Neural progenitor cell (in vitro differentiated cells): ENCODE data around the gene MAB21L1.

Experiments
- CTCF ChIP-seq: fragments of 200-600 bp; sonication (generic); IDR thresholded peaks from 2 replicates; pipeline ENCODE4 v1.5.1; 2017; ENCODE audit warnings: antibody characterized with exemption, mild to moderate bottlenecking
- EZH2 ChIP-seq: fragments of 200-600 bp; sonication (generic); IDR thresholded peaks from 2 replicates; pipeline ENCODE4 v1.6.1; 2017; ENCODE audit warnings: antibody characterized with exemption, mild to moderate bottlenecking, moderate library complexity
- EZH2phosphoT487 ChIP-seq: fragments of 200-600 bp; sonication (generic); IDR thresholded peaks from 2 replicates; pipeline ENCODE4 v1.6.1; 2017; ENCODE audit warnings: antibody characterized with exemption

DNA sequence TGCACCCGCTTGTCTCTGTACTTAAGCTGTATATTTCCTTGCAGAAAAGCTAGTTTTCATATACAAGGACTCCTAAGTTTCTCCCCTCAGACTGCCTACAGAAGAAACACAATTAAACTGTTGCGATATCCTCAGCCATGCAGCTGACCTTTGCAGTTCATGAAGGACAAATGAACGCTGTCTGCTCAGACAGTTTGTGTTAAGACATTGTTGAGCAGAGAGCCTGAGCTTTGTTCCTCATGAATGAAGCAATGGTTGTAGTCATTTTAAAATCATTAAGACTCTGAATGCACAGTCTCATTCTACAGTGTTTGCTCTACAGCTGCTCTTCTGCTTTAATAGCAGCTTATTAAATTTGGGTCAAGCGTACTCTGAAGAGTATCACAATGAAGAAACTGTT is 23.2 kb upstream of the MAB21L1 start:
- TF ChIP-seq EZH2phosphoT487 = no peak
- no peak for TF ChIP-seq CTCF
- no peak for TF ChIP-seq EZH2
